Right ventricle myocardium superior (tissue), 1 donor: ENCODE measurements around the gene MYH7. TPM values are rescaled to one million over a fixed set of nuclear protein-coding genes. Genes with fewer than 3 reads are reported as not detected.

ENCODE experiments used
- ATAC-seq: fragments of 200-7000 bp; cut with Tn5 transposase; one replicate; pipeline ENCODE4 v1.9.1; 2020; ENCODE audit warnings: mild to moderate bottlenecking; ENCODE audit not compliant: poor library complexity
- DNase-seq: peaks from one replicate; pipeline ENCODE4 v3.0.0-alpha.2; 2020
- intact Hi-C: fragments of 100-400 bp; cut with DNase I; formaldehyde crosslinking; loops from one replicate; pipeline ENCODE4 v1.11.2; 2022
- total RNA-seq: library from RNA; stranded (reverse); fragmentation: NEBNext Ultra II Directional; extraction: Animal tissue kit (Norgen Biotek cat#: 25700); gene quantifications from one replicate; pipeline ENCODE4 v1.2.1, GENCODE V29; 2021
- donor health status: DM: no; HTN: yes; CAD: no; lungs with severe emphysema.

MYH7 gene
- total RNA-seq, 1 donor from 2014 or later: 11,793 TPM

- intact Hi-C loops: loop anchor here (10.0 kb wide), 1 partner anchor 130 kb away; the partner anchor contains the start of gene PABPN1
- DNase-seq: no peak
- ATAC-seq: no peak
These were observed 19.0 kb upstream of the MYH7 start for GRCh38 chr14:23454445-23454856.

GRCh38 chr14:23452237-23452636, 16.8 kb upstream of the MYH7 start:
- DNase-seq: no peak
- no peak for ATAC-seq
- intact Hi-C loops: loop anchor here (10.0 kb wide), 1 partner anchor 127 kb away; the partner anchor contains the start of gene PABPN1

GRCh38 chr14:23450379-23450778, 14.9 kb upstream of the MYH7 start:
- ATAC-seq (no peak), DNase-seq (no peak)
- intact Hi-C loops: loop anchor here (10.0 kb wide), 1 partner anchor 126 kb away; the partner anchor contains the start of gene PABPN1

GRCh38 chr14:23449314-23449713, 13.9 kb upstream of the MYH7 start:
- no peak for ATAC-seq
- intact Hi-C loops: no loop called here
- no peak for DNase-seq

- ATAC-seq (no peak), DNase-seq (no peak)
- intact Hi-C loops: no loop called here
These were observed 12.2 kb upstream of the MYH7 start for GRCh38 chr14:23447361-23448350.

GRCh38 chr14:23446291-23446851, 10.9 kb upstream of the MYH7 start:
- intact Hi-C loops: no loop called here
- no peak for DNase-seq
- peak; percentile 33 for ATAC-seq

GRCh38 chr14:23445773-23446172, 10.3 kb upstream of the MYH7 start:
- intact Hi-C loops: no loop called here
- ATAC-seq (no peak), DNase-seq (no peak)

GRCh38 chr14:23444314-23444713, 8.9 kb upstream of the MYH7 start:
- no peak for DNase-seq
- intact Hi-C loops: no loop called here
- peak; percentile 39 for ATAC-seq

GRCh38 chr14:23443881-23444280, 8.4 kb upstream of the MYH7 start:
- DNase-seq: no peak
- intact Hi-C loops: no loop called here
- peak; percentile 5 for ATAC-seq

GRCh38 chr14:23443411-23443812, 8.0 kb upstream of the MYH7 start:
- peak; percentile 72 for ATAC-seq
- peak; percentile 57 for DNase-seq
- intact Hi-C loops: no loop called here

- intact Hi-C loops: no loop called here
- ATAC-seq (peak; percentile 63), DNase-seq (peak; percentile 80)
These were observed 7.4 kb upstream of the MYH7 start for GRCh38 chr14:23442721-23443356.

GRCh38 chr14:23441076-23441475, 5.6 kb upstream of the MYH7 start:
- intact Hi-C loops: no loop called here
- DNase-seq (no peak), ATAC-seq (no peak)

- ATAC-seq: no peak
- intact Hi-C loops: no loop called here
- no peak for DNase-seq
These were observed 3.8 kb upstream of the MYH7 start for GRCh38 chr14:23439107-23439835.

GRCh38 chr14:23438101-23438971, 2.9 kb upstream of the MYH7 start:
- ATAC-seq (peak; percentile 53), DNase-seq (peak; percentile 78)
- intact Hi-C loops: no loop called here

GRCh38 chr14:23437133-23438100, 2.0 kb upstream of the MYH7 start:
- no peak for DNase-seq
- peak; percentile 0 for ATAC-seq
- intact Hi-C loops: no loop called here

- intact Hi-C loops: no loop called here
- DNase-seq (no peak), ATAC-seq (peak; percentile 18)
These were observed 1.1 kb upstream of the MYH7 start for GRCh38 chr14:23436327-23437132.
